Muscle layer of colon (tissue), 2 donors: Measurements from ENCODE around the gene WWOX.

Source experiments
- H3K27ac ChIP-seq: one replicate; pipeline ENCODE4 v1.7.0; 2013; ENCODE audit warnings: low read depth, mild to moderate bottlenecking, low read length, moderate library complexity
- H3K27me3 ChIP-seq, 2 donors: one replicate each; pipeline ENCODE4 v1.7.0; 2013; ENCODE audit warnings: low read length in 2 of 2, mild to moderate bottlenecking in 2 of 2; ENCODE audit not compliant: insufficient read depth in 2 of 2, control insufficient read depth in 1 of 2
- H3K36me3 ChIP-seq: one replicate; pipeline ENCODE4 v1.7.0; 2013; ENCODE audit warnings: mild to moderate bottlenecking, low read length; ENCODE audit not compliant: insufficient read depth
- H3K4me1 ChIP-seq: one replicate; pipeline ENCODE4 v1.7.0; 2013; ENCODE audit warnings: mild to moderate bottlenecking, low read length; ENCODE audit not compliant: insufficient read depth
- H3K4me3 ChIP-seq, 2 donors: one replicate each; pipeline ENCODE4 v1.7.0; 2013; ENCODE audit warnings: low read length in 2 of 2, low read depth in 1 of 2, mild to moderate bottlenecking in 1 of 2, moderate library complexity in 1 of 2
- H3K9ac ChIP-seq: one replicate; pipeline ENCODE4 v1.7.0; 2013; ENCODE audit warnings: low read length
- H3K9me3 ChIP-seq: one replicate; pipeline ENCODE4 v1.7.0; 2013; ENCODE audit warnings: mild to moderate bottlenecking, low read length
- donor health status: abdominal sarcoma.
- donor health status: Adenocarcinoma of cecum.

Gene WWOX

GRCh38 chr16:78106686-78107085 is 7.2 kb downstream of the WWOX start:
- no peaks in the 10 kb centered on the region for H3K9me3 ChIP-seq
- H3K9ac ChIP-seq: no peak overlapping the region
- H3K27me3 ChIP-seq: no peaks in the 10 kb centered on the region
- no peak overlapping the region for H3K27ac ChIP-seq
- no peaks in the 10 kb centered on the region for H3K36me3 ChIP-seq
- H3K4me3 ChIP-seq: no peak overlapping the region
- H3K4me1 ChIP-seq: no peaks in the 10 kb centered on the region

- Histone ChIP-seq H3K4me3 (no peak overlapping the region), H3K9me3 (no peaks in the 10 kb centered on the region), H3K9ac (no peak overlapping the region), H3K36me3 (no peaks in the 10 kb centered on the region), H3K27ac (no peak overlapping the region), H3K27me3 (no peaks in the 10 kb centered on the region), H3K4me1 (no peaks in the 10 kb centered on the region)
These were observed 9.0 kb downstream of the WWOX start for GRCh38 chr16:78108451-78108850.

GRCh38 chr16:78113258-78113657 is 13.8 kb downstream of the WWOX start:
- Histone ChIP-seq H3K9me3 (no peaks in the 10 kb centered on the region), H3K9ac (no peak overlapping the region), H3K4me3 (no peak overlapping the region), H3K4me1 (no peaks in the 10 kb centered on the region), H3K27ac (no peak overlapping the region), H3K27me3 (no peaks in the 10 kb centered on the region), H3K36me3 (peaks cover 6% of the 10 kb centered on the region)

GRCh38 chr16:78115659-78116058 is 16.2 kb downstream of the WWOX start:
- Histone ChIP-seq H3K27ac (no peak overlapping the region), H3K9me3 (no peaks in the 10 kb centered on the region)

GRCh38 chr16:78116946-78117345 is 17.5 kb downstream of the WWOX start:
- no peak overlapping the region for H3K4me3 ChIP-seq
- H3K27ac ChIP-seq: no peak overlapping the region
- H3K4me1 ChIP-seq: no peaks in the 10 kb centered on the region
- H3K36me3 ChIP-seq: peaks cover 14% of the 10 kb centered on the region
- no peaks in the 10 kb centered on the region for H3K9me3 ChIP-seq
- no peak overlapping the region for H3K9ac ChIP-seq
- no peaks in the 10 kb centered on the region for H3K27me3 ChIP-seq

More at GRCh38 chr16:78115659-78116058, 16.2 kb downstream of the WWOX start:
- H3K4me3 ChIP-seq: no peak overlapping the region
- no peak overlapping the region for H3K9ac ChIP-seq
- H3K36me3 ChIP-seq: peaks cover 14% of the 10 kb centered on the region
- no peaks in the 10 kb centered on the region for H3K4me1 ChIP-seq
- H3K27me3 ChIP-seq: no peaks in the 10 kb centered on the region

- Histone ChIP-seq H3K4me1 (no peaks in the 10 kb centered on the region), H3K27ac (no peak overlapping the region), H3K9ac (no peak overlapping the region), H3K4me3 (no peak overlapping the region), H3K27me3 (no peaks in the 10 kb centered on the region), H3K36me3 (peaks cover 14% of the 10 kb centered on the region), H3K9me3 (no peaks in the 10 kb centered on the region)
These were observed 17.9 kb downstream of the WWOX start for GRCh38 chr16:78117391-78117790.

- Histone ChIP-seq H3K9me3 (no peaks in the 10 kb centered on the region), H3K4me1 (no peaks in the 10 kb centered on the region), H3K4me3 (no peak overlapping the region), H3K36me3 (peaks cover 14% of the 10 kb centered on the region), H3K9ac (no peak overlapping the region), H3K27ac (no peak overlapping the region), H3K27me3 (no peaks in the 10 kb centered on the region)
These were observed 19.1 kb downstream of the WWOX start for GRCh38 chr16:78118469-78119025.

- Histone ChIP-seq H3K9ac (no peak overlapping the region), H3K4me1 (peaks cover 14% of the 10 kb centered on the region), H3K9me3 (no peaks in the 10 kb centered on the region), H3K4me3 (no peak overlapping the region), H3K36me3 (peaks cover 7% of the 10 kb centered on the region), H3K27ac (no peak overlapping the region), H3K27me3 (no peaks in the 10 kb centered on the region)
These were observed 23.4 kb downstream of the WWOX start for GRCh38 chr16:78122774-78123315.

- no peak overlapping the region for H3K27ac ChIP-seq
- H3K9me3 ChIP-seq: no peaks in the 10 kb centered on the region
- H3K9ac ChIP-seq: no peak overlapping the region
- peaks cover 20% of the 10 kb centered on the region for H3K4me1 ChIP-seq
- H3K36me3 ChIP-seq: no peaks in the 10 kb centered on the region
- no peak overlapping the region for H3K4me3 ChIP-seq
- H3K27me3 ChIP-seq: no peaks in the 10 kb centered on the region
These were observed 25.8 kb downstream of the WWOX start for GRCh38 chr16:78125112-78125844.

- no peak overlapping the region for H3K9ac ChIP-seq
- H3K9me3 ChIP-seq: no peaks in the 10 kb centered on the region
- H3K36me3 ChIP-seq: no peaks in the 10 kb centered on the region
- peaks cover 20% of the 10 kb centered on the region for H3K4me1 ChIP-seq
- no peak overlapping the region for H3K4me3 ChIP-seq
- H3K27me3 ChIP-seq: no peaks in the 10 kb centered on the region
- no peak overlapping the region for H3K27ac ChIP-seq
These were observed 27.2 kb downstream of the WWOX start for GRCh38 chr16:78126662-78127061.

- Histone ChIP-seq H3K9ac (no peak overlapping the region), H3K36me3 (no peaks in the 10 kb centered on the region), H3K27me3 (no peaks in the 10 kb centered on the region), H3K4me1 (peaks cover 20% of the 10 kb centered on the region), H3K4me3 (no peak overlapping the region), H3K9me3 (no peaks in the 10 kb centered on the region), H3K27ac (no peak overlapping the region)
These were observed 27.7 kb downstream of the WWOX start for GRCh38 chr16:78127130-78127529.

GRCh38 chr16:78128913-78129312 is 29.5 kb downstream of the WWOX start:
- H3K9ac ChIP-seq: no peak overlapping the region
- H3K4me3 ChIP-seq: no peak overlapping the region
- no peaks in the 10 kb centered on the region for H3K9me3 ChIP-seq
- H3K27ac ChIP-seq: no peak overlapping the region
- H3K4me1 ChIP-seq: peaks cover 20% of the 10 kb centered on the region
- H3K27me3 ChIP-seq: no peaks in the 10 kb centered on the region
- H3K36me3 ChIP-seq: no peaks in the 10 kb centered on the region
